COLO668 (cell line): ENCODE data around the gene CACNB3.
"Not testable (repeated sequence)": the region's sequence is repeated elsewhere in the genome, so short reads cannot be mapped to it uniquely, and the experiment has no call there.

Source experiments
- DNase-seq: peaks from one replicate; lab custom pipeline; 2025; ENCODE audit not compliant: unreplicated experiment; lab: John Stamatoyannopoulos, UW

Gene CACNB3

GRCh38 chr12:48852734-48853688 is 34.7 kb downstream of the CACNB3 start:
- peak; percentile 77 for DNase-seq

GRCh38 chr12:48854488-48854887 is 36.2 kb downstream of the CACNB3 start:
- DNase-seq, result no peak

GRCh38 chr12:48854932-48855331 is 36.6 kb downstream of the CACNB3 start:
- not testable (repeated sequence) for DNase-seq

- no peak for DNase-seq
Observed at GRCh38 chr12:48856379-48856778, 38.1 kb downstream of the CACNB3 start.

GRCh38 chr12:48857278-48857994 is 39.1 kb downstream of the CACNB3 start:
- no peak for DNase-seq

GRCh38 chr12:48858043-48858442 is 39.7 kb downstream of the CACNB3 start:
- no peak for DNase-seq

GRCh38 chr12:48859607-48860006 is 41.3 kb downstream of the CACNB3 start:
- no peak for DNase-seq

GRCh38 chr12:48860236-48860635 is 41.9 kb downstream of the CACNB3 start:
- DNase-seq, result not testable (repeated sequence)

GRCh38 chr12:48861111-48861510 is 42.8 kb downstream of the CACNB3 start:
- peak; percentile 14 for DNase-seq

GRCh38 chr12:48862760-48863159 is 44.5 kb downstream of the CACNB3 start:
- DNase-seq, result no peak

- no peak for DNase-seq
Observed at GRCh38 chr12:48863291-48863690, 45.0 kb downstream of the CACNB3 start.

- peak; percentile 82 for DNase-seq
Observed at GRCh38 chr12:48865281-48866051, 47.2 kb downstream of the CACNB3 start, which contains the start of gene RND1. RND1 (minus strand) TSS chr12:48865870; CDS start chr12:48865767, 103 bp downstream.

GRCh38 chr12:48866052-48866711 is 47.9 kb downstream of the CACNB3 start:
- DNase-seq, result no peak

- DNase-seq, result no peak
Observed at GRCh38 chr12:48868451-48868850, 50.2 kb downstream of the CACNB3 start.

- no peak for DNase-seq
Observed at GRCh38 chr12:48869191-48869590, 50.9 kb downstream of the CACNB3 start.

GRCh38 chr12:48873096-48873495 is 54.8 kb downstream of the CACNB3 start:
- no peak for DNase-seq

GRCh38 chr12:48873534-48873933 is 55.2 kb downstream of the CACNB3 start:
- DNase-seq, result not testable (repeated sequence)

GRCh38 chr12:48875944-48876515 is 57.7 kb downstream of the CACNB3 start:
- no peak for DNase-seq
